GM12864 (cell line): ENCODE data around the gene SNPH.

Experiments
- DNase-seq: peaks from one replicate; pipeline ENCODE4 v3.0.0-alpha.2; 2011; ENCODE audit warnings: low read depth
- H3K4me3 ChIP-seq: 2 replicates; pipeline ENCODE4 v1.5.1; 2011; ENCODE audit warnings: mild to moderate bottlenecking, low read depth, low read length, control low read depth
- TF ChIP-seq, protein P1 (sequence below): IDR thresholded peaks from 2 replicates; pipeline ENCODE4 v1.5.1; 2011; ENCODE audit warnings: low read depth, mild to moderate bottlenecking, moderate library complexity, low read length, control low read depth, inconsistent platforms; ENCODE audit errors: missing control alignments

The SNPH gene

GRCh38 chr20:1297486-1297885 is 31.4 kb downstream of the SNPH start:
- no peak overlapping the region for H3K4me3 ChIP-seq
- DNase-seq = no peak
- TF ChIP-seq, protein P1, sequence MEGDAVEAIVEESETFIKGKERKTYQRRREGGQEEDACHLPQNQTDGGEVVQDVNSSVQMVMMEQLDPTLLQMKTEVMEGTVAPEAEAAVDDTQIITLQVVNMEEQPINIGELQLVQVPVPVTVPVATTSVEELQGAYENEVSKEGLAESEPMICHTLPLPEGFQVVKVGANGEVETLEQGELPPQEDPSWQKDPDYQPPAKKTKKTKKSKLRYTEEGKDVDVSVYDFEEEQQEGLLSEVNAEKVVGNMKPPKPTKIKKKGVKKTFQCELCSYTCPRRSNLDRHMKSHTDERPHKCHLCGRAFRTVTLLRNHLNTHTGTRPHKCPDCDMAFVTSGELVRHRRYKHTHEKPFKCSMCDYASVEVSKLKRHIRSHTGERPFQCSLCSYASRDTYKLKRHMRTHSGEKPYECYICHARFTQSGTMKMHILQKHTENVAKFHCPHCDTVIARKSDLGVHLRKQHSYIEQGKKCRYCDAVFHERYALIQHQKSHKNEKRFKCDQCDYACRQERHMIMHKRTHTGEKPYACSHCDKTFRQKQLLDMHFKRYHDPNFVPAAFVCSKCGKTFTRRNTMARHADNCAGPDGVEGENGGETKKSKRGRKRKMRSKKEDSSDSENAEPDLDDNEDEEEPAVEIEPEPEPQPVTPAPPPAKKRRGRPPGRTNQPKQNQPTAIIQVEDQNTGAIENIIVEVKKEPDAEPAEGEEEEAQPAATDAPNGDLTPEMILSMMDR = no peak

DNA sequence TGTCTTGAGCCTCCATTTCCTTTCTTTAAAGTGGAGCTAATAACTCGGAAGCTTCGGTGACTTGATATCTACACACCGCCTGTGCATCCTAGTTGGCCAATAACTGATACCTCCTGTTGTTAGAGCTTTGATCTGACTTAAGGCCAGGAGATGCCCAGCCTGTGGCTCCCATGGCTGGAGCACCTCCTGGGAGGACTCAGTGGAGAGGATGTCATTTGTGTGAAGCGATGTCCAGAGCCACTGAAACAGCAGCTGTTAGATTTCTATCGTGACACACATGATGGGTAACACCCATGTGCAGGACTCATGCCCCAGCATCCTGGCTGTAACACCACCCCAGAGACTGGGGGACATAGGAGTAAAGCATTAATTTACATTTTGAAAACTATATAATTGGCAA is 32.1 kb downstream of the SNPH start:
- H3K4me3 ChIP-seq = no peak overlapping the region
- TF ChIP-seq, protein P1 = no peak
- DNase-seq = no peak

DNA sequence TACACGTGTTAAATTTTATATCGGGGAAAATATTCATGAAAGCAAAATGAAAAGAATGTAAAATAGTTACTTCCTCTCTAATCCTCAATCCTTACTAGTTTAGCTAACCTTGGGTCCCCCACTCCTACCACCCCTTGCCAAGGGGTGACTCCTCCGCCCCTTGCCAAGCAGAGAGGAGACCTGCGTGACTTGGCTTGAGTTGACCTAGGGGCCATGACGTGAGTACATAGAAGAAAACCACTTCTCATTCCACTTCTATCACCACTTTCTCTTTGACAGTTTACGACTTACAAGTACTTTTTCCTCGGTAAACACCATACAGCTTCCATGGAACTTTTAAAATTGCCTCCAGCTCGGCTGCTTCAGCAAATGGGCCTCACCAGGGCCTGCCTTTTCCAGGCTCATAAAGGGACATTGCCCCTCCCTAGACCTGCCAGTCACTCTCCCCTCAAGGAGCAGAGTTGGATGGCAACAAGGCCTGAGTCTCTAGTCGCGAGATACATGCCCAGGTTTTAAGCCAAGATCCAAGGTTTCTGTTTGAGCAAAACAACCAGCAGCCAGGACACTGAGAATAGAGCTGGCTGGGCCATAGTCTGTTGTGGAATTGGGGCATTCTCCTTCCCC is 32.9 kb downstream of the SNPH start:
- DNase-seq = no peak
- H3K4me3 ChIP-seq = no peak overlapping the region
- TF ChIP-seq, protein P1 = no peak

GRCh38 chr20:1299522-1299921 is 33.4 kb downstream of the SNPH start:
- DNase-seq = no peak
- TF ChIP-seq, protein P1 = peak; percentile 49
- H3K4me3 ChIP-seq = no peak overlapping the region

DNA sequence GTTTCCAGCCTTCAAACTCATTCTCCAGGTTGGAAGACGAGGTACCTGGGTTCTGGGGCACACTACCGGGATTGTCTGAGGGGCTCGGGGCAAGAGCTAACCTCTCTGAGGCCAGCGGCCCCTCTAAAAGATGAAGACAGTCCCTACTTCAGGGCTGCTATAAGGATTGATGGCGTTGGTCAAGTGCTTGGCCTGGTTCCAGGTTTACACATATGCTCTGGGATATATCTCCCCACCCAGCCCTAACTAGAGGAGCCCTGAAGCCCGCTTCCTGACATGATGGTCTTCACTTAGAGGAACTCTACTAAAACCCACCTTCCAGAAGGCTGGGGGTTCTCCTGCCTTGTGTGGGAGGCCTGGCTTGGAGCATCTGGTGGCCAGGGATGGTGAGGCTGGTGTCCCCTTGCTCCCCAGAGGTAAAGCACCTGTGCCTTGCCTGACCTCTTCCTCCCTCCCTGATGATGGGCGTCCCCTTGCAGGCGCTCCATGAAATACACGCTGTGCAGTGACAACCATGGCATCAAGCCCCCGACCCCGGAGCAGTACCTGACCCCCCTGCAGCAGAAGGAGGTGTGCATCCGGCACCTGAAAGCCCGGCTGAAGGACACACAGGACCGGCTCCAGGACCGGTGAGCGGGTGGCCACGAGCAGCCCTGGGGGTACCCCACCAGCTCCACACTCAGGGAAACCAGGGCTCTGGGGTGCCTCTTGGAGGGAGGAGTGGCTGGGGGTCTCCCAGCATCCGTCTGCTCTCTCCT is 34.2 kb downstream of the SNPH start:
- TF ChIP-seq, protein P1 = no peak
- no peak for DNase-seq
- no peak overlapping the region for H3K4me3 ChIP-seq

GRCh38 chr20:1301031-1301529 is 35.0 kb downstream of the SNPH start:
- H3K4me3 ChIP-seq = no peak overlapping the region
- DNase-seq = no peak
- TF ChIP-seq, protein P1 = no peak
